Astrocyte (in vitro differentiated cells and primary cell): ENCODE measurements around the gene JMJD7. TPM values are rescaled to one million over a fixed set of nuclear protein-coding genes. Genes with fewer than 3 reads are reported as not detected.
A peak's percentile ranks its signal among the peaks of the same experiment; 100 is the strongest.

Source experiments
- DNase-seq: peaks from one replicate; pipeline ENCODE4 v3.0.0-alpha.2; 2010; ENCODE audit warnings: low read depth
- FAIRE-seq: peaks from 2 replicates; lab custom pipeline; 2011; peaks lifted over from hg19 to GRCh38; lab: Jason Lieb, UNC
- H2AFZ ChIP-seq: 2 replicates; pipeline ENCODE4 v1.6.0; 2012; ENCODE audit warnings: low read depth, low read length, inconsistent platforms
- H3K27ac ChIP-seq: 2 replicates; pipeline ENCODE4 v1.5.1; 2011; ENCODE audit warnings: low read depth, low read length, inconsistent platforms
- H3K27me3 ChIP-seq: 2 replicates; pipeline ENCODE4 v1.6.0; 2011; ENCODE audit warnings: low read length, inconsistent platforms; ENCODE audit not compliant: insufficient read depth
- H3K36me3 ChIP-seq: 2 replicates; pipeline ENCODE4 v1.5.1; 2011; ENCODE audit warnings: low read length, inconsistent platforms; ENCODE audit not compliant: insufficient read depth
- H3K4me1 ChIP-seq: 2 replicates; pipeline ENCODE4 v1.5.1; 2011; ENCODE audit warnings: low read length, inconsistent platforms; ENCODE audit not compliant: insufficient read depth
- H3K4me2 ChIP-seq: 2 replicates; pipeline ENCODE4 v1.6.0; 2012; ENCODE audit warnings: low read length, inconsistent platforms
- H3K4me3 ChIP-seq: 2 replicates; pipeline ENCODE4 v1.5.1; 2011; ENCODE audit warnings: low read depth, mild to moderate bottlenecking, low read length, inconsistent platforms; ENCODE audit not compliant: insufficient read depth
- H3K79me2 ChIP-seq: 2 replicates; pipeline ENCODE4 v1.6.0; 2012; ENCODE audit warnings: mild to moderate bottlenecking, low read length, inconsistent platforms; ENCODE audit not compliant: insufficient read depth
- H3K9ac ChIP-seq: 2 replicates; pipeline ENCODE4 v1.6.0; 2012; ENCODE audit warnings: mild to moderate bottlenecking, low read length, inconsistent platforms
- H3K9me3 ChIP-seq: 2 replicates; pipeline ENCODE4 v1.5.1; 2012; ENCODE audit warnings: low read depth, mild to moderate bottlenecking, low read length, inconsistent platforms; ENCODE audit not compliant: insufficient read depth
- H4K20me1 ChIP-seq: 2 replicates; pipeline ENCODE4 v1.6.0; 2012; ENCODE audit warnings: low read length, inconsistent platforms; ENCODE audit not compliant: insufficient read depth
- H3K27ac Mint-ChIP-seq: one replicate; pipeline ENCODE4 v1.8.0; 2021; ENCODE audit warnings: mild to moderate bottlenecking, mixed read lengths; ENCODE audit not compliant: unreplicated experiment
- H3K27me3 Mint-ChIP-seq: one replicate; pipeline ENCODE4 v1.8.0; 2021; ENCODE audit warnings: low read depth, mixed read lengths; ENCODE audit not compliant: unreplicated experiment
- H3K36me3 Mint-ChIP-seq: one replicate; pipeline ENCODE4 v1.8.0; 2021; ENCODE audit warnings: low read depth, mixed read lengths; ENCODE audit not compliant: unreplicated experiment
- H3K4me1 Mint-ChIP-seq: one replicate; pipeline ENCODE4 v1.8.0; 2021; ENCODE audit warnings: low read depth, mixed read lengths; ENCODE audit not compliant: unreplicated experiment
- H3K4me3 Mint-ChIP-seq: one replicate; pipeline ENCODE4 v1.8.0; 2021; ENCODE audit warnings: mild to moderate bottlenecking, moderate library complexity, mixed read lengths; ENCODE audit not compliant: unreplicated experiment
- H3K9me3 Mint-ChIP-seq: one replicate; pipeline ENCODE4 v1.8.0; 2021; ENCODE audit warnings: mild to moderate bottlenecking, mixed read lengths; ENCODE audit not compliant: unreplicated experiment
- CTCF ChIP-seq: IDR thresholded peaks from 2 replicates; pipeline ENCODE4 v1.5.1; 2011; ENCODE audit warnings: low read depth, mild to moderate bottlenecking, inconsistent platforms, low read length, moderate library complexity; ENCODE audit not compliant: insufficient read depth
- EZH2 ChIP-seq: IDR thresholded peaks from 2 replicates; pipeline ENCODE4 v1.6.1; 2012; ENCODE audit warnings: mild to moderate bottlenecking, low read length, inconsistent platforms; ENCODE audit not compliant: insufficient read depth
- total RNA-seq: library from RNA; stranded (reverse); gene quantifications from 2 replicates; pipeline ENCODE4 v1.2.1, GENCODE V29; 2021

The JMJD7 gene
- total RNA-seq, 1 donor from 2014 or later, result 7.6 TPM

GRCh38 chr15:41806291-41807181 lies 21.4 kb upstream of the JMJD7 start:
- TF ChIP-seq CTCF (no peak), EZH2 (no peak)
- Mint-ChIP-seq H3K27ac (no peak overlapping the region), H3K36me3 (peaks cover 7% of the 10 kb centered on the region), H3K4me3 (no peak overlapping the region), H3K9me3 (no peaks in the 10 kb centered on the region), H3K4me1 (peaks cover 4% of the 10 kb centered on the region), H3K27me3 (no peaks in the 10 kb centered on the region)
- FAIRE-seq (no peak), DNase-seq (no peak)
- H3K27me3 ChIP-seq, result no peaks in the 10 kb centered on the region
- H3K36me3 ChIP-seq, result no peaks in the 10 kb centered on the region
- no peak overlapping the region for H3K4me2 ChIP-seq
- peaks cover 15% of the 10 kb centered on the region for H3K4me1 ChIP-seq
- H3K9me3 ChIP-seq, result no peaks in the 10 kb centered on the region
- H3K27ac ChIP-seq, result no peak overlapping the region
- H2AFZ ChIP-seq, result no peak overlapping the region
- H3K4me3 ChIP-seq, result no peak overlapping the region
- H3K79me2 ChIP-seq, result peaks cover 23% of the 10 kb centered on the region
- H4K20me1 ChIP-seq, result peaks cover 49% of the 10 kb centered on the region
- H3K9ac ChIP-seq, result no peak overlapping the region

DNA sequence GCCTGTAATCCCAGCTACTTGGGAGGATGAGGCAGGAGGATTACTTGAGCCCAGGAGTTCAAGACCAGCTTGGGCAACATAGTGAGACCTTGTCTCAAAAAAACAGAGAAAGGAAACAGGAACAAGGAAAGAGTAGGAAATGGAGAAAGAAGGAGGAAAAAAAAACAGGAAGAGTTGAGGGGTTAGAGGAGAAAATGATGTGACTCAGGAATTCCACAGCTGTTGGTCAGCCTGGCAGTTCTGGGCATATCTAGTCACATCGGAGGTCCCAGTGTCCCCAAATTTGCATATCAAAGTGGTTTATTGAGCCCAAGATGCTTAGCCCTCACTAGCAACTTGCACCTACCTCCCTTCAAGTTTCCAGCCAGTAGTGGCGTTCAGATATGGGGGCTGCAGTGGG lies 18.8 kb upstream of the JMJD7 start:
- Mint-ChIP-seq H3K27me3 (no peaks in the 10 kb centered on the region), H3K4me3 (no peak overlapping the region), H3K27ac (no peak overlapping the region), H3K4me1 (peaks cover 4% of the 10 kb centered on the region), H3K36me3 (peaks cover 15% of the 10 kb centered on the region), H3K9me3 (no peaks in the 10 kb centered on the region)
- Histone ChIP-seq H3K9ac (no peak overlapping the region), H3K9me3 (no peaks in the 10 kb centered on the region), H3K27ac (no peak overlapping the region), H3K4me3 (no peak overlapping the region), H3K4me2 (peak overlapping the region; percentile 25), H3K4me1 (peaks cover 5% of the 10 kb centered on the region), H3K36me3 (no peaks in the 10 kb centered on the region), H3K79me2 (peaks cover 23% of the 10 kb centered on the region), H4K20me1 (peaks cover 67% of the 10 kb centered on the region), H2AFZ (no peak overlapping the region), H3K27me3 (no peaks in the 10 kb centered on the region)
- DNase-seq (no peak), FAIRE-seq (no peak)
- no peak for TF ChIP-seq CTCF
